HG03575 (cell line): ENCODE measurements around the gene CRKL.

Experiments
- ATAC-seq: cut with Tn5 transposase; IDR thresholded peaks from one replicate; pipeline ENCODE4 v1.9.1; 2021; ENCODE audit not compliant: unreplicated experiment, insufficient number of reproducible peaks, low FRiP score; ENCODE audit errors: extremely low read depth

CRKL gene

GRCh38 chr22:20946991-20947390 is 29.8 kb downstream of the CRKL start:
- no peak for ATAC-seq

- ATAC-seq = no peak
Observed at GRCh38 chr22:20948450-20948849, 31.2 kb downstream of the CRKL start.

GRCh38 chr22:20948989-20949388 is 31.8 kb downstream of the CRKL start:
- ATAC-seq = no peak

- ATAC-seq = no peak
Observed at GRCh38 chr22:20949698-20950183, 32.5 kb downstream of the CRKL start.

- no peak for ATAC-seq
Observed at GRCh38 chr22:20951151-20951931, 34.1 kb downstream of the CRKL start.

- ATAC-seq = no peak
Observed at GRCh38 chr22:20951932-20952380, 34.7 kb downstream of the CRKL start.

GRCh38 chr22:20952544-20953341 is 35.5 kb downstream of the CRKL start:
- no peak for ATAC-seq

- ATAC-seq = no peak
Observed at GRCh38 chr22:20953342-20953608, 36.1 kb downstream of the CRKL start.

GRCh38 chr22:20953668-20954500 is 36.7 kb downstream of the CRKL start:
- no peak for ATAC-seq

GRCh38 chr22:20955548-20955947 is 38.3 kb downstream of the CRKL start:
- ATAC-seq = no peak

GRCh38 chr22:20956258-20957101 is 39.3 kb downstream of the CRKL start:
- ATAC-seq = no peak

GRCh38 chr22:20957102-20957682 is 40.0 kb downstream of the CRKL start:
- ATAC-seq = no peak

GRCh38 chr22:20957683-20958431 is 40.6 kb downstream of the CRKL start:
- ATAC-seq = no peak

GRCh38 chr22:20959578-20960461 is 42.6 kb downstream of the CRKL start:
- no peak for ATAC-seq

- no peak for ATAC-seq
Observed at GRCh38 chr22:20960609-20961008, 43.4 kb downstream of the CRKL start.

- ATAC-seq = no peak
Observed at GRCh38 chr22:20962491-20962945, 45.3 kb downstream of the CRKL start.
